Femur (tissue), 1 donor: ENCODE data around the gene MEMO1.
"Not testable (repeated sequence)": the region's sequence is repeated elsewhere in the genome, so short reads cannot be mapped to it uniquely, and the experiment has no call there.

Experiments used
- DNase-seq: peaks from one replicate; pipeline ENCODE4 v3.0.0-alpha.2; 2017

MEMO1 gene

GRCh38 chr2:31956934-31957333, 53.9 kb downstream of the MEMO1 start:
- DNase-seq = not testable (repeated sequence)

GRCh38 chr2:31956312-31956711, 54.5 kb downstream of the MEMO1 start:
- DNase-seq = no peak

GRCh38 chr2:31953095-31953494, 57.7 kb downstream of the MEMO1 start:
- DNase-seq = not testable (repeated sequence)

GRCh38 chr2:31950946-31951562, 59.8 kb downstream of the MEMO1 start:
- no peak for DNase-seq

- DNase-seq = no peak
Measured at GRCh38 chr2:31947871-31948270, 62.9 kb downstream of the MEMO1 start.

GRCh38 chr2:31946838-31947237, 64.0 kb downstream of the MEMO1 start:
- no peak for DNase-seq

- no peak for DNase-seq
Measured at GRCh38 chr2:31945572-31945935, 65.3 kb downstream of the MEMO1 start.

GRCh38 chr2:31944828-31945571, 65.8 kb downstream of the MEMO1 start:
- DNase-seq = no peak

GRCh38 chr2:31943636-31944225, 67.1 kb downstream of the MEMO1 start:
- no peak for DNase-seq

- DNase-seq = no peak
Measured at GRCh38 chr2:31940920-31941319, 69.9 kb downstream of the MEMO1 start.

- DNase-seq = no peak
Measured at GRCh38 chr2:31937741-31938140, 73.1 kb downstream of the MEMO1 start.

- DNase-seq = no peak
Measured at GRCh38 chr2:31935370-31935769, 75.4 kb downstream of the MEMO1 start.

GRCh38 chr2:31933066-31933465, 77.7 kb downstream of the MEMO1 start:
- no peak for DNase-seq

GRCh38 chr2:31932589-31932988, 78.2 kb downstream of the MEMO1 start:
- DNase-seq = no peak

- no peak for DNase-seq
Measured at GRCh38 chr2:31931916-31932315, 78.9 kb downstream of the MEMO1 start.

- no peak for DNase-seq
Measured at GRCh38 chr2:31925517-31925916, 85.3 kb downstream of the MEMO1 start.

- no peak for DNase-seq
Measured at GRCh38 chr2:31923662-31924061, 87.1 kb downstream of the MEMO1 start.

- DNase-seq = no peak
Measured at GRCh38 chr2:31922542-31923408, 88.0 kb downstream of the MEMO1 start.

- DNase-seq = no peak
Measured at GRCh38 chr2:31920962-31921361, 89.8 kb downstream of the MEMO1 start.

- no peak for DNase-seq
Measured at GRCh38 chr2:31919499-31919898, 91.3 kb downstream of the MEMO1 start.

GRCh38 chr2:31909661-31910060, 101.1 kb downstream of the MEMO1 start:
- DNase-seq = no peak

GRCh38 chr2:31907491-31907890, 103.3 kb downstream of the MEMO1 start:
- not testable (repeated sequence) for DNase-seq

- no peak for DNase-seq
Measured at GRCh38 chr2:31903109-31903780, 107.6 kb downstream of the MEMO1 start.
